Ascending aorta (tissue), 2 donors: Measurements from ENCODE around the gene PRKCA. TPM values are rescaled to one million over a fixed set of nuclear protein-coding genes. Genes with fewer than 3 reads are reported as not detected.

Experiments
- DNase-seq, 2 donors: peaks; one replicate each; pipeline ENCODE4 v3.0.0-alpha.2; 2019; ENCODE audit warnings: low spot score in 2 of 2
- H3K27ac ChIP-seq, 2 donors: fragments of 200-600 bp; sonication (generic); one replicate each; pipeline ENCODE4 v1.5.1; 2016 to 2017; ENCODE audit warnings: mild to moderate bottlenecking in 1 of 2
- H3K27me3 ChIP-seq: fragments of 200-600 bp; sonication (generic); one replicate; pipeline ENCODE4 v1.5.1; 2017
- H3K36me3 ChIP-seq, 2 donors: fragments of 200-600 bp; sonication (generic); one replicate each; pipeline ENCODE4 v1.5.1; 2016
- H3K4me1 ChIP-seq, 2 donors: fragments of 200-600 bp; sonication (generic); one replicate each; pipeline ENCODE4 v1.5.1; 2016 to 2017; ENCODE audit warnings: mild to moderate bottlenecking in 1 of 2
- H3K4me3 ChIP-seq, 2 donors: fragments of 200-600 bp; sonication (generic); one replicate each; pipeline ENCODE4 v1.5.1; 2016 to 2017; ENCODE audit warnings: mild to moderate bottlenecking in 1 of 2
- H3K9me3 ChIP-seq, 2 donors: fragments of 200-600 bp; sonication (generic); one replicate each; pipeline ENCODE4 v1.5.1; 2016
- intact Hi-C: fragments of 100-400 bp; cut with DNase I; formaldehyde crosslinking; loops from one replicate; pipeline ENCODE4 v1.15.1; 2023
- total RNA-seq: library from RNA; depleted of rRNA; stranded (reverse); fragments of >200 nt; gene quantifications from one replicate; pipeline ENCODE4 v1.1.0, GENCODE V29; 2016
- TF ChIP-seq, protein P1 (sequence below), 3 experiments: fragments of 200-600 bp in 2 of 3; fragments of 450-650 bp in 1 of 3; sonication (generic) in 2 of 3; IDR thresholded peaks; one replicate each; pipeline ENCODE4 v1.5.1; 2016 to 2019; ENCODE audit warnings: antibody characterized with exemption in 3 of 3, mild to moderate bottlenecking in 1 of 3, moderate library complexity in 1 of 3

Gene PRKCA
- total RNA-seq, 1 donor from 2014 or later, result 3.2 TPM

GRCh38 chr17:66702106-66702936 is 399.9 kb downstream of the PRKCA start:
- TF ChIP-seq, protein P1, sequence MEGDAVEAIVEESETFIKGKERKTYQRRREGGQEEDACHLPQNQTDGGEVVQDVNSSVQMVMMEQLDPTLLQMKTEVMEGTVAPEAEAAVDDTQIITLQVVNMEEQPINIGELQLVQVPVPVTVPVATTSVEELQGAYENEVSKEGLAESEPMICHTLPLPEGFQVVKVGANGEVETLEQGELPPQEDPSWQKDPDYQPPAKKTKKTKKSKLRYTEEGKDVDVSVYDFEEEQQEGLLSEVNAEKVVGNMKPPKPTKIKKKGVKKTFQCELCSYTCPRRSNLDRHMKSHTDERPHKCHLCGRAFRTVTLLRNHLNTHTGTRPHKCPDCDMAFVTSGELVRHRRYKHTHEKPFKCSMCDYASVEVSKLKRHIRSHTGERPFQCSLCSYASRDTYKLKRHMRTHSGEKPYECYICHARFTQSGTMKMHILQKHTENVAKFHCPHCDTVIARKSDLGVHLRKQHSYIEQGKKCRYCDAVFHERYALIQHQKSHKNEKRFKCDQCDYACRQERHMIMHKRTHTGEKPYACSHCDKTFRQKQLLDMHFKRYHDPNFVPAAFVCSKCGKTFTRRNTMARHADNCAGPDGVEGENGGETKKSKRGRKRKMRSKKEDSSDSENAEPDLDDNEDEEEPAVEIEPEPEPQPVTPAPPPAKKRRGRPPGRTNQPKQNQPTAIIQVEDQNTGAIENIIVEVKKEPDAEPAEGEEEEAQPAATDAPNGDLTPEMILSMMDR (IDR thresholded peaks at IDR 0.05), result no peak
- no peak for DNase-seq
- H3K27me3 ChIP-seq, result no peaks in the 10 kb centered on the region
- no peaks in the 10 kb centered on the region for H3K9me3 ChIP-seq
- intact Hi-C loops, result no loop called here
- no peaks in the 10 kb centered on the region for H3K4me1 ChIP-seq
- H3K4me3 ChIP-seq, result no peak overlapping the region
- no peaks in the 10 kb centered on the region for H3K36me3 ChIP-seq
- no peak overlapping the region for H3K27ac ChIP-seq

DNA sequence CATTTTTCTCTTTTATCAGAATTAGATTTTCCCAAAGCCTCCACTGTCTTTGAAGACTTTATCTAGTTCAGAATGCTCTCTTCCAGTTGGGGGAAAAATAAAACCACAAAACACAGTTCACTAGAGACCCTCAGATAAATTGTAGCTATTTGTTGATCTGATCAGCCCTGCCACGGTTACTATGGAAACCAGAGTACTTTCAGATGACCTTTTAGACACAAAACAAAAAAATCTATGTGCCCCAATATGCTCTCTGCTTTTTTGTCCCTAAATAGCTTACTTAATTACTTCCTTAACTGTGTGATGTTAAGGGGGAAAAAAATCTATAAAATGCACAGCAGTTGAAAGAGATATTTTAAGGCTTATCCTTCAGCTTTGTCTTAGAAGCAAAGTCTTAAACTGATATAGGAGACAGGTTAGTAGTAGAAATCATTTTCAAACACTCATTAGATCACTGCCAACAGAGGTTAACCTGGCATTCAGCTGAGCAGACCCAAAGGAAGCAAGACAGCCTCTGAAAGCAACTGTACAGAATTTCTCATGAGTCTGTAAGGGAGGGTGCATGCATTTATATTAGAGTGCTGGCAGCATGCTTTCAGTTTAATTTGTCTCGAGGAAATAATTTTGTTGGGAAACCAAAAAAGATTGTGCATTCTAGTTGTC is 402.6 kb downstream of the PRKCA start:
- no peaks in the 10 kb centered on the region for H3K4me1 ChIP-seq
- no peaks in the 10 kb centered on the region for H3K27me3 ChIP-seq
- H3K4me3 ChIP-seq, result no peak overlapping the region
- TF ChIP-seq, protein P1 (IDR thresholded peaks at IDR 0.05), result no peak
- DNase-seq, result no peak
- intact Hi-C loops, result no loop called here
- no peak overlapping the region for H3K27ac ChIP-seq
- H3K9me3 ChIP-seq, result no peaks in the 10 kb centered on the region
- no peaks in the 10 kb centered on the region for H3K36me3 ChIP-seq

DNA sequence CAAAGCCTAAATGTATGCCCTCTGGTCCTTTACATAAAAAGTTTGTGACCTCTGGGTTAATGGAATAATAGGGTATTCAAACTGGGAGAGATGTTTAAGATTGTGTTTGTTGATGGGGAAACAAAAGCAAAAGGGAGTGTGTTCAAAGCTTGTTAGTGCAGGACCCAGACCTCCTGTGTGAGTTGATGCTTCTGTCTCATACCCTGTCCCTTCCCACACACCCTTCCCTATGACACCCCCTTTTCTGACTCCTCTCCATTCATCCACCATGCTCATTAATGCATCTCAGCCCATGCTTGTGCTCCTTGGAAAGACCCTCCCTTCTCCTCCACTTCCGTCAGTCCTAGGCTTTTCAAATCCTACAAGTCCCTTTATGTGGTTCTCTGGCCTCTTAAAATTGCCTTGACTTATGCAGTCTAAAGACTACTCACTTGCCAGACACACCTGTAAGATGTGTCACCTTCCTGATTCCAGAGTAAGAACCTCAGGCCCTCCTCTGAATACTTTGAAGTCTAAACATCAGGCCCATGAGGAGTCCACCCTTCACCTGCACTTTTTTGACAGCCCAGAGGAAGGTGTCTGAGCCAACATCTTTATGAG is 404.5 kb downstream of the PRKCA start:
- no peak overlapping the region for H3K27ac ChIP-seq
- DNase-seq, result peak in 1 of 2 donors; percentile 9
- intact Hi-C loops, result no loop called here

GRCh38 chr17:66711401-66711800 is 409.0 kb downstream of the PRKCA start:
- no peak overlapping the region for H3K27ac ChIP-seq
- no peak for DNase-seq
- H3K27me3 ChIP-seq, result no peaks in the 10 kb centered on the region
- no peaks in the 10 kb centered on the region for H3K9me3 ChIP-seq
- TF ChIP-seq, protein P1 (IDR thresholded peaks at IDR 0.05), result no peak
- intact Hi-C loops, result no loop called here
- no peaks in the 10 kb centered on the region for H3K36me3 ChIP-seq
- H3K4me1 ChIP-seq, result no peaks in the 10 kb centered on the region
- H3K4me3 ChIP-seq, result no peak overlapping the region

More for the DNA sequence above, 404.5 kb downstream of the PRKCA start:
- TF ChIP-seq, protein P1 (IDR thresholded peaks at IDR 0.05), result no peak
- no peaks in the 10 kb centered on the region for H3K36me3 ChIP-seq
- H3K4me3 ChIP-seq, result no peak overlapping the region
- H3K4me1 ChIP-seq, result no peaks in the 10 kb centered on the region
- H3K9me3 ChIP-seq, result no peaks in the 10 kb centered on the region
- H3K27me3 ChIP-seq, result no peaks in the 10 kb centered on the region

DNA sequence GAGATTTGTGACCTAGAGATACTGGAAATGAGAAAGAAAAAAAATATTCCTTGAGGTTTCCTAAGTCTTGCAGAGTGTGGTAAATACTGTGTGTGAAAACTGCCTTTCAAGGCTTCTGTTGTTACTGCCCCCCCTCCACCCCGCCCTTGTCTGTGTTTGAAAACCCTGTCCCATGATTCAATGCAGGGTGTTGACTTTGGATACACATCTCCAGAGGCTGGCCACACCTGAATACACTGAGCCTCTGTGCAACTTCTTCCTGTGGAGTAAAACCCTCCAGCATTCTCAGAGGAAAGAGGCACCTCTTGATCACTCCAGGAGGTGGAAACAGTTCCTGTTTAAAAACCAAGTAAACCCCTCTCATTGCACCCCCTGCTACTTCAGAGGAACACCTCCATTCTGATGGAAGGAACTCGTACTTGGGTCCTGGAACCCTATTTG is 409.5 kb downstream of the PRKCA start:
- H3K27me3 ChIP-seq, result no peaks in the 10 kb centered on the region
- intact Hi-C loops, result no loop called here
- H3K27ac ChIP-seq, result no peak overlapping the region
- H3K36me3 ChIP-seq, result no peaks in the 10 kb centered on the region
- DNase-seq, result peak in 1 of 2 donors; percentile 13
- H3K4me1 ChIP-seq, result no peaks in the 10 kb centered on the region
- no peaks in the 10 kb centered on the region for H3K9me3 ChIP-seq
- TF ChIP-seq, protein P1 (IDR thresholded peaks at IDR 0.05), result no peak
- H3K4me3 ChIP-seq, result no peak overlapping the region
